Type B pancreatic cell (in vitro differentiated cells): Measurements from ENCODE around the gene ATP2B1. TPM values are rescaled to one million over a fixed set of nuclear protein-coding genes. Genes with fewer than 3 reads are reported as not detected.

Source experiments
- DNase-seq: peaks from one replicate; pipeline ENCODE4 v3.0.0; 2021; ENCODE audit warnings: mixed read lengths; ENCODE audit not compliant: unreplicated experiment; ENCODE audit errors: extremely low spot score
- H3K27ac Mint-ChIP-seq: 2 replicates; pipeline ENCODE4 v1.8.0; 2021; ENCODE audit warnings: mild to moderate bottlenecking, mixed read lengths
- H3K27me3 Mint-ChIP-seq: 2 replicates; pipeline ENCODE4 v1.8.0; 2021; ENCODE audit warnings: mixed read lengths
- H3K36me3 Mint-ChIP-seq: 2 replicates; pipeline ENCODE4 v1.8.0; 2021; ENCODE audit warnings: mixed read lengths
- H3K4me1 Mint-ChIP-seq: one replicate; pipeline ENCODE4 v1.8.0; 2021; ENCODE audit warnings: mixed read lengths; ENCODE audit not compliant: unreplicated experiment
- H3K4me3 Mint-ChIP-seq: 2 replicates; pipeline ENCODE4 v1.8.0; 2021; ENCODE audit warnings: mild to moderate bottlenecking, mixed read lengths
- H3K9me3 Mint-ChIP-seq: 2 replicates; pipeline ENCODE4 v1.8.0; 2021; ENCODE audit warnings: mixed read lengths
- total RNA-seq: library from RNA; stranded (reverse); gene quantifications from 2 replicates; pipeline ENCODE4 v1.2.1, GENCODE V29; 2021; ENCODE audit warnings: low replicate concordance
- TF ChIP-seq, protein P1 (sequence below): fragments of 200-600 bp; sonication (generic); conservative IDR thresholded peaks from 2 replicates; pipeline ENCODE4 v1.5.0; 2021; ENCODE audit warnings: antibody characterized with exemption, mild to moderate bottlenecking

Gene ATP2B1
- total RNA-seq, 1 donor from 2014 or later: 95.2 TPM

DNA sequence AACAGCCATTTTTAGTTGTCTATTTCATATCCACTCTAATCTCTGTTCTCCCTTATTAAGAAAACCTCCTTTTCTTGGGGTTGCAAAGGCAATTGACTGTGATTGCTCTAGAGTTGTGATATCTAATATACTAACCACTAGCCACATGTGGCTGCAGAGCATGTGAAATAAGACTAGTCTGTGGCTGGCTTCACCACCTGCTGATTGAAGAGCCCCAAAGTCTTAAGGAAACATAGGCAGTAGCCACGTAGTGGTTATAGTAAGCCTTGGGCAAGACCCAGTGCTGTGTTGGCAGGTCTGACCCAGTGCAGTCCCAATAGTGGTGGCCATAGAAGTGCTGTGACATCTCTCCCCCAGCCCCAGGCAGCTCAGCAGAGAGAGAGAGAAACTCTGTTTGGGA is 28.4 kb upstream of the ATP2B1 start:
- H3K27me3 Mint-ChIP-seq: no peaks in the 10 kb centered on the region
- H3K27ac Mint-ChIP-seq: no peak overlapping the region
- peaks cover 4% of the 10 kb centered on the region for H3K9me3 Mint-ChIP-seq
- H3K4me1 Mint-ChIP-seq: no peaks in the 10 kb centered on the region
- H3K4me3 Mint-ChIP-seq: no peak overlapping the region
- DNase-seq: no peak
- TF ChIP-seq, protein P1, sequence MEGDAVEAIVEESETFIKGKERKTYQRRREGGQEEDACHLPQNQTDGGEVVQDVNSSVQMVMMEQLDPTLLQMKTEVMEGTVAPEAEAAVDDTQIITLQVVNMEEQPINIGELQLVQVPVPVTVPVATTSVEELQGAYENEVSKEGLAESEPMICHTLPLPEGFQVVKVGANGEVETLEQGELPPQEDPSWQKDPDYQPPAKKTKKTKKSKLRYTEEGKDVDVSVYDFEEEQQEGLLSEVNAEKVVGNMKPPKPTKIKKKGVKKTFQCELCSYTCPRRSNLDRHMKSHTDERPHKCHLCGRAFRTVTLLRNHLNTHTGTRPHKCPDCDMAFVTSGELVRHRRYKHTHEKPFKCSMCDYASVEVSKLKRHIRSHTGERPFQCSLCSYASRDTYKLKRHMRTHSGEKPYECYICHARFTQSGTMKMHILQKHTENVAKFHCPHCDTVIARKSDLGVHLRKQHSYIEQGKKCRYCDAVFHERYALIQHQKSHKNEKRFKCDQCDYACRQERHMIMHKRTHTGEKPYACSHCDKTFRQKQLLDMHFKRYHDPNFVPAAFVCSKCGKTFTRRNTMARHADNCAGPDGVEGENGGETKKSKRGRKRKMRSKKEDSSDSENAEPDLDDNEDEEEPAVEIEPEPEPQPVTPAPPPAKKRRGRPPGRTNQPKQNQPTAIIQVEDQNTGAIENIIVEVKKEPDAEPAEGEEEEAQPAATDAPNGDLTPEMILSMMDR: no peak
- no peaks in the 10 kb centered on the region for H3K36me3 Mint-ChIP-seq

DNA sequence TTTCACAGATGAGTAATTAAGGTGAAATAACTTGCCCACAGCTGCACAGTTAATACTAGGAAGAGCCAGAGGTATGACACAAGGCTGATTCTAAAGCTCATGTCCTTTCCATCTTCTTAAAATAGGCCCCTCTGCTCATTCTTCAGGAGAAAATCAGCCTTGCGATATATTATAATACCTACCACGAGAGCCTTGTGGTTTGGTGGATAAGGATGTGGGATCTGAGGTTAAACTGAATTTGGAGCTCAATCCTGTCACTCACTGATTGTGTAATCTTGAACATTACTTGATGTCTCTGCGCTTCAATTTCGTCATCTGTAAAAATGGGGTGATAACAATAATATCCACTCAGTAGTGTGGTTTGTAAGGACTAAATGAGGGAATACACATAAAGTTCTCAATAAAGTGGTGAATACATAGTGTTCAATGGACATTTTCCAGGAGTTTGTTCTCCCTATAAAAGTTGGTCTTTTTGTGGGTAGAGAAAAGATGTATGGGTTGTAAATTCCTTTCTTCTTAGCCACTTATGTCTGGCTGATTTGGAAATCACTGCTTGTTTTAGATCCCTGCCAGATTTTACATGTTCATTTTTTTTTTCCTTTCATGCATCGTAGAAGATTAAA is 25.1 kb upstream of the ATP2B1 start:
- TF ChIP-seq, protein P1: no peak
- DNase-seq: no peak
- Mint-ChIP-seq H3K36me3 (no peaks in the 10 kb centered on the region), H3K4me3 (no peak overlapping the region), H3K9me3 (peaks cover 3% of the 10 kb centered on the region), H3K27ac (no peak overlapping the region), H3K27me3 (no peaks in the 10 kb centered on the region), H3K4me1 (no peaks in the 10 kb centered on the region)

DNA sequence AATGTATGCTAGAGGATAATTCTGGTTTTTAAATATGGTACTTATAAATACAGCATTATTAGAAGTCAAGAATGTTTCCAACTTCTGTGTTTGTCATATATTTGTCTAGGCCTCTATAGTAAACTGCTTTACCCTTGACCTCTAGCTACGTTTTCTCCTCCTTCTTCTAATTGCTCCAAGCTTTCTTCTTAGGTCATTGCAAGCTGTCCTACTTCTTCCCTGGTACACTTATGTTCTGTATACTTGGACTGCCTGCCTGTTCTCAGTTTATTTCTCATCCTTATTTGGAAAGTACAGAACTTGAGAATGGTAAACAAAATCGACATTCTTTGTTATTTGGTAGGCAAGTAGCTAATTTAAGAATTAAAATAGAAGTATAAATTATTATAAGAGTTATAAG is 23.9 kb upstream of the ATP2B1 start:
- no peaks in the 10 kb centered on the region for H3K9me3 Mint-ChIP-seq
- no peak for DNase-seq
- no peak overlapping the region for H3K4me3 Mint-ChIP-seq
- no peaks in the 10 kb centered on the region for H3K27me3 Mint-ChIP-seq
- TF ChIP-seq, protein P1: no peak
- no peak overlapping the region for H3K27ac Mint-ChIP-seq
- H3K36me3 Mint-ChIP-seq: no peaks in the 10 kb centered on the region
- no peaks in the 10 kb centered on the region for H3K4me1 Mint-ChIP-seq

DNA sequence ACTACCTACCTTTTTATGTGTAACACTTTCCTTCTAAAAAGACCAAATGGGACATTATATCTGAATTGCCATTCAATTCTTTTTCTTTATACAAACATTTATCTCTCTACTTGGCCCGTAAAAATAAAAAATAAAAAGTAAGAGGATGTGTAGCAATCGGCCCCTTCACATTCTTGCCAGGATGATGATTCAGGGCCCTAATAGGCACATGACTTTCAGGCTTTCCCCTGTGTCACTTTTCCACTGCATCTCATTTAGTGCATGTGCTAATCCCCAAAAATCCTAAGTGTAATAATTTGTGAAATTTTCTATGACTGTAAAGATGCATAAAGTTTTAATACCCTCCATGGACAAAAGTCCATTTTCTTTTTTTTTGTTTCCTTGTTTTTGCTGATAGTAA is 23.0 kb upstream of the ATP2B1 start:
- TF ChIP-seq, protein P1: no peak
- no peak overlapping the region for H3K4me3 Mint-ChIP-seq
- H3K4me1 Mint-ChIP-seq: no peaks in the 10 kb centered on the region
- H3K27ac Mint-ChIP-seq: no peak overlapping the region
- H3K36me3 Mint-ChIP-seq: no peaks in the 10 kb centered on the region
- no peak for DNase-seq
- H3K9me3 Mint-ChIP-seq: no peaks in the 10 kb centered on the region
- H3K27me3 Mint-ChIP-seq: no peaks in the 10 kb centered on the region

DNA sequence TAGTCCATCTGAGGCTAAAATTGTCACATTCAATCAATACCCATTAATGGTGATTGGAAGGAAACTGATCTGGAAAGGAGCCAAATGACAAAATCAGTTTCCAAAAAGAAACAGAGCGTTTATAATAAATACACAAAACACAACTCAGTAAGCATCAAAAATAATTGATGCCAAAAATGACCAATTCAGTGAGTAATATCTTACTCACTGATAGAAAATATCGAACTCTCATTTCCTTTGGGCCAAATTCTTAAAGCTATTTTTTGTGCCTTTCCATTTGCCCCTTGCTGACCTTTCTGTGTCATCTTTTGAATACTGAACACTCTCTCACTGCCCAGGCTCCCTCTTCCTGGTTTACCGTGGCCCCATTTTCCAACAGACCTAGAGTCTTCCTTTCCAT is 22.5 kb upstream of the ATP2B1 start:
- Mint-ChIP-seq H3K4me3 (no peak overlapping the region), H3K27me3 (no peaks in the 10 kb centered on the region), H3K9me3 (no peaks in the 10 kb centered on the region), H3K27ac (no peak overlapping the region), H3K4me1 (no peaks in the 10 kb centered on the region), H3K36me3 (no peaks in the 10 kb centered on the region)
- DNase-seq: no peak
- TF ChIP-seq, protein P1: no peak
